CD4-positive, alpha-beta T cell (primary cell): ENCODE results near the gene DSTN. TPM values are rescaled to one million over a fixed set of nuclear protein-coding genes. Genes with fewer than 3 reads are reported as not detected.

ENCODE experiments used
- ATAC-seq: fragments of 200-7000 bp; cut with Tn5 transposase; one replicate; pipeline ENCODE4 v1.10.0; 2022; ENCODE audit warnings: mild to moderate bottlenecking; ENCODE audit not compliant: poor library complexity
- CTCF ChIA-PET: fragments of 350-600 bp; sonication (Branson Sonifier 250); formaldehyde crosslinking; loops from one replicate; lab custom pipeline; 2021; ENCODE audit warnings: antibody characterized with exemption, inconsistent platforms; lab: Charles Lee
- POLR2A ChIA-PET: fragments of 350-600 bp; sonication (Branson Sonifier 250); formaldehyde crosslinking; loops from one replicate; lab custom pipeline; 2021; ENCODE audit warnings: antibody characterized with exemption, inconsistent platforms; lab: Charles Lee
- DNase-seq, 14 experiments: peaks; one replicate each; pipeline ENCODE4 v3.0.0-alpha.2; 2013 to 2020; ENCODE audit warnings: mixed read lengths in 2 of 14
- H3K27ac ChIP-seq, 2 donors: one replicate each; pipeline versions ENCODE4 v1.5.1 to v1.7.0; 2013; ENCODE audit warnings: low read length in 2 of 2, low read depth in 1 of 2, mild to moderate bottlenecking in 1 of 2
- H3K27me3 ChIP-seq, 2 experiments: 1 replicate in 1 of 2; 2 replicates in 1 of 2; pipeline versions ENCODE4 v1.6.1 to v1.7.0; 2013; ENCODE audit warnings: low read length in 2 of 2, control low read depth in 1 of 2, mild to moderate bottlenecking in 1 of 2, moderate library complexity in 1 of 2; ENCODE audit not compliant: insufficient read depth in 2 of 2, control insufficient read depth in 1 of 2
- H3K36me3 ChIP-seq: one replicate; pipeline ENCODE4 v1.6.1; 2013; ENCODE audit warnings: low read length, control low read depth; ENCODE audit not compliant: insufficient read depth
- H3K4me1 ChIP-seq: one replicate; pipeline ENCODE4 v1.6.1; 2013; ENCODE audit warnings: low read length, control low read depth; ENCODE audit not compliant: insufficient read depth
- H3K4me3 ChIP-seq: one replicate; pipeline ENCODE4 v1.5.1; 2013; ENCODE audit warnings: mild to moderate bottlenecking, low read length, moderate library complexity
- H3K9me3 ChIP-seq, 2 experiments: 1 replicate in 1 of 2; 2 replicates in 1 of 2; pipeline versions ENCODE4 v1.6.1 to v1.7.0; 2013; ENCODE audit warnings: low read length in 2 of 2, mild to moderate bottlenecking in 2 of 2, control low read depth in 1 of 2, moderate library complexity in 1 of 2; ENCODE audit not compliant: control insufficient read depth in 1 of 2, insufficient read depth in 1 of 2
- H3K27ac Mint-ChIP-seq: one replicate; pipeline ENCODE4 v1.8.0; 2020; ENCODE audit warnings: mixed read lengths
- H3K27me3 Mint-ChIP-seq: one replicate; pipeline ENCODE4 v1.8.0; 2021; ENCODE audit warnings: mixed read lengths
- H3K36me3 Mint-ChIP-seq: one replicate; pipeline ENCODE4 v1.8.0; 2021; ENCODE audit warnings: low read depth, mixed read lengths
- H3K4me1 Mint-ChIP-seq: one replicate; pipeline ENCODE4 v1.8.0; 2021; ENCODE audit warnings: low read depth, mixed read lengths
- H3K4me3 Mint-ChIP-seq: one replicate; pipeline ENCODE4 v1.8.0; 2020; ENCODE audit warnings: mild to moderate bottlenecking, mixed read lengths
- H3K9me3 Mint-ChIP-seq: one replicate; pipeline ENCODE4 v1.8.0; 2020; ENCODE audit warnings: mixed read lengths
- CTCF ChIP-seq: fragments of 200-600 bp; IDR thresholded peaks from one replicate; pipeline ENCODE4 v1.8.0; 2022; ENCODE audit warnings: antibody characterized with exemption, mild to moderate bottlenecking
- intact Hi-C, 2 experiments: fragments of 100-400 bp; cut with DNase I in 1 of 2; cut with micrococcal nuclease in 1 of 2; formaldehyde crosslinking; loops; one replicate each; pipeline versions ENCODE4 v1.15.1 to v1.9.0; 2023 to 2025; cut with DNase I, micrococcal nuclease
- total RNA-seq, 174 experiments: library from RNA in 2 of 174; stranded (reverse) in 2 of 174; gene quantifications; one replicate each; pipeline ENCODE4 v1.2.3 and lab custom pipeline; 2021 to 2026

DSTN gene
- total RNA-seq, 2 experiments from 2014 or later, result 36.0 to 38.9 TPM

GRCh38 chr20:17622086-17622850 is 52.4 kb downstream of the DSTN start:
- Histone ChIP-seq H3K9me3 (no peaks in the 10 kb centered on the region), H3K27me3 (no peaks in the 10 kb centered on the region), H3K4me3 (no peak overlapping the region), H3K36me3 (peaks cover 54% of the 10 kb centered on the region), H3K4me1 (no peaks in the 10 kb centered on the region), H3K27ac (no peak overlapping the region)
- H3K36me3 Mint-ChIP-seq, result peaks cover 35% of the 10 kb centered on the region
- no peak for TF ChIP-seq CTCF
- ATAC-seq (no peak), DNase-seq (peak in 3 of 14 experiments; percentile 1 to 12 (median 5))
- no peaks in the 10 kb centered on the region for H3K27me3 Mint-ChIP-seq
- no peaks in the 10 kb centered on the region for H3K4me1 Mint-ChIP-seq
- CTCF ChIA-PET, result no interaction called here
- H3K27ac Mint-ChIP-seq, result no peak overlapping the region
- H3K4me3 Mint-ChIP-seq, result no peak overlapping the region
- H3K9me3 Mint-ChIP-seq, result no peaks in the 10 kb centered on the region
- POLR2A ChIA-PET, result no interaction called here
- intact Hi-C loops, result no loop called here

- Mint-ChIP-seq H3K27ac (no peak overlapping the region), H3K9me3 (no peaks in the 10 kb centered on the region), H3K36me3 (peaks cover 37% of the 10 kb centered on the region), H3K4me1 (no peaks in the 10 kb centered on the region), H3K4me3 (no peak overlapping the region), H3K27me3 (no peaks in the 10 kb centered on the region)
- ATAC-seq, result no peak
- no peaks in the 10 kb centered on the region for H3K9me3 ChIP-seq
- H3K27ac ChIP-seq, result no peak overlapping the region
- H3K4me3 ChIP-seq, result no peak overlapping the region
- intact Hi-C loops, result no loop called here
- H3K27me3 ChIP-seq, result no peaks in the 10 kb centered on the region
- CTCF ChIA-PET, result no interaction called here
- no peak for TF ChIP-seq CTCF
- POLR2A ChIA-PET, result no interaction called here
- H3K4me1 ChIP-seq, result no peaks in the 10 kb centered on the region
- H3K36me3 ChIP-seq, result peaks cover 51% of the 10 kb centered on the region
- peak in 2 of 14 experiments; percentile 6 to 12 for DNase-seq
These were observed 53.1 kb downstream of the DSTN start for GRCh38 chr20:17622851-17623508.

GRCh38 chr20:17624070-17624469 is 54.2 kb downstream of the DSTN start:
- Mint-ChIP-seq H3K27me3 (no peaks in the 10 kb centered on the region), H3K4me3 (no peak overlapping the region), H3K27ac (no peak overlapping the region), H3K36me3 (peaks cover 45% of the 10 kb centered on the region), H3K4me1 (no peaks in the 10 kb centered on the region), H3K9me3 (no peaks in the 10 kb centered on the region)
- ATAC-seq (no peak), DNase-seq (no peak)
- Histone ChIP-seq H3K27me3 (no peaks in the 10 kb centered on the region), H3K4me3 (no peak overlapping the region), H3K4me1 (no peaks in the 10 kb centered on the region), H3K27ac (no peak overlapping the region), H3K36me3 (peaks cover 47% of the 10 kb centered on the region), H3K9me3 (no peaks in the 10 kb centered on the region)
- intact Hi-C loops, result no loop called here
- POLR2A ChIA-PET, result no interaction called here
- CTCF ChIA-PET, result no interaction called here
- TF ChIP-seq CTCF, result no peak
